Measurements from ENCODE around the gene CDH6.

The CDH6 gene

DNA sequence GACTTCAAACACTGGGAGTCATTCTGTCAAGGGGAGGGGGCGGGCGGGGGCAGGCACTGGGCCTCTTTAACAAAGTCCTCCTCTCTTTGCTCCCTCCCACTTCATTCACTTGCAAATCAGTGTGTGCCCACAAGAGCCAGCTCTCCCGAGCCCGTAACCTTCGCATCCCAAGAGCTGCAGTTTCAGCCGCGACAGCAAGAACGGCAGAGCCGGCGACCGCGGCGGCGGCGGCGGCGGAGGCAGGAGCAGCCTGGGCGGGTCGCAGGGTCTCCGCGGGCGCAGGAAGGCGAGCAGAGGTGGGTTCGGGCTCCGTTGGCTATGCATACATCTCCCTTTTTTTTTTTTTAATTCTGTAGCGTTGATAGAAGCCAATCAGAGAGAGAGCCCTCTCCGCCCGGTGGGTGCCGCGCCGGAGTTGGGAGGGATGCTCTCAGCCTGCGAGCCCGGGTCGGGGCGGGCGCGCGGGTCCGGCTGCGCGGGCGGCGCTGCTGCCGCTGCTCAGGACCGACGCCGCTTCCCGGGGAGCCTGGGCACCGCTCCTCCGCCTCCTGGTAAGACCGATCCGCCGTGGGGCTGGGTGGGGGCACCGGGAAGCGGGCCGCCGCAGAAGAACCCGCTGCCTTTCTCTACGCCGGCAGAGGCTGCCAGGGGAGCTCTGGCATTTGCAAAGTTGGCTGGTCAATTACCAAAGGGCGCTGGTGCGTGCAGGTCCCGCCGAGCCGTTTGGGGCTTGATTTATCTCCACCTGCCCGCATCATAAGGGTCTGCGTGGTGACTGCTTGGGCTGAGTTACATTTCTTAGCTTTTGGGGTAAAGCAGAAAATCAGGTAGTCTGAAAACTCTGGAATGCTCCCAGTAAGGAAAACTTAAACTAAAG, at the start of gene CDH6:
Gene CDH6 (plus strand): TSS at position 96 of the 877 bp plus-strand sequence. CDS start 73,788 bp downstream, outside the sequence.
- no peak for DNase-seq (ENCODE audit: low read depth in 2 of 2)

DNA sequence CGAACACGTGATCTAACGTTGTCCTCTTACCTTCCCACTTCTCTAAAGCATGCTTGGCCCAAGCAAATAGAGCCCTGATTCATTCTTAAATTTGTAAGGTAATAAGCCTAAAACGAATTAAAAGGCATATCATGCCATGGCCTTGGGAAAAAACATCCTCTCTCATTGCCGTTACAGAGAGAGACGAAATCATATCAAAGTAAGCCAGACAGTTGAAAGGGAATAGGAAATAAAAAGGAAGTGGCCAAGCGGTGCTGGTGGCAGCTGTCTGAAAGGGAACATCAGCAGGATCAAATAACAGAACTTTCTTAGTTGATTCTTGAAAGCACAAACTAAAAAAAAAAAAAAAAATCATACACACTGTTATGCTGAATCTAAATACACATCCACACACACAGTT, 49.1 kb upstream of the CDH6 start:
- no peak for DNase-seq (ENCODE audit: low read depth in 2 of 2)

DNA sequence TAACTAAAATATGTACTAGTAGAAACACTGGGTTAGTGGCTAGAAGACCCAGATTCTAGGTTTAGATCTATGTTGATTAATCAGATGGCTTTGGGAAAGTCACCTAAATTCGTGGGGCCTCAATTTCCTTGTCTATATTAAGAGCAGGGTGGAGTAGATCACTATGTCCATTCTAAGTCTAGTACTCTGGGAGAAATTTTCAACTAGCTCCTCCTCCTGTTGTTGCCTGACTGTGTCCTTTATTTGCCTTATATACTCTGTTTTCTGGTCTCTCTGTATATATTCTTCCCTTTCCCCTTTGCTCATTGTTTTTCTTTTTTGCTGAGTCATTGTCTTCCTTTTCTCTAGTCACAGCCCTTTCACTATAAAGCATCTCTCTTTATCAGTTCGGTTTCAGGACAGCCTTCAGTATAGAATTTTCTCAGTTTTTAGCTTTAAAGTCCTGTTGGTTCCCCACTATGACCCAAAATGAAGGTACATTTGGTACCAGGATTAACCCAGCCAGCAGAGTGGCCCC, 44.5 kb upstream of the CDH6 start:
- no peak for DNase-seq (ENCODE audit: low read depth in 2 of 2)

DNA sequence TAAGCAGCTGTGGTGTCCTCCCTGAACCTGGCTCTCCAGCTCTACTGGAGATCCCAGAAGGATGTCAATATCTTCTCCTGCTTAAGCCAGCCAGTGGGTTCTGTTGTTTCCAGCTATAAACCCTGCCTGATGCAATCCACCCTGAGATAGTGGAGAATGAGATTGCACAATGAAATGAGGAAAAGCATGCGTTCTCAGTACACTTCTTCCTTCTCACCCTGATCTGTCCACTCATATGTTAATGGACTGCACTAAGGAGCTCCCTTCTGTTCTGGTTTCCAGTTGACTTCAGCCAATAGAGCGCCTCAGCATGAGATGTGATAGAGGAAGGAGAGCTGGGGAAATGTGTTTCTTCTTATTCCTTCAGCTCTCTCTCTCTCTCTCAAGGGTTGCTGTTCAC, 40.0 kb upstream of the CDH6 start:
- DNase-seq (ENCODE audit: low read depth in 2 of 2): no peak

DNA sequence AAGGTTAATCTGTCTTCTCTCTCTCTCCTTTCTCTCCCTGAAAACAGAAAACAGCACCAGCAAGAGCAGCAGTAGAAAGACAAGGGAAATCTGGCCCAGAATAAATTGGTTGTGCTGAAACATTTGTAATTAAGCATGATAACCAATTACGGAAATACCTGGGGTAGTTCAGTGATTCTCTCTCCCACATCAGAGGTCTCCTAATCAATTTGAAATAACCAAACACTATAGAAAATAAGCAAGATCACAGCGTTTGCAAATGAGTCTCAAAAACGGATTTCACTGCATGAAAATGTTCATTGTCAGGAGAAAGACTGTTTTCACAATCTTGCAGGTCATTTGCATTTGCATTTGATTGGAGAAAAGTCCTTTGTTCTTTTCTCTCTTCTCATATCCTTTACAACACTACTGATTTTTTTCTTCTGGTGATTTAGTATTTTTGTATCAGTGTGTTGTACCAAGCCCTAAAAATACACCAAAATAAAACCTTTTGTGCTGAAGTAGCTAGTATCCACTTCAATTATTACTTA, 36.8 kb upstream of the CDH6 start:
- DNase-seq (ENCODE audit: low read depth in 2 of 2): no peak

DNA sequence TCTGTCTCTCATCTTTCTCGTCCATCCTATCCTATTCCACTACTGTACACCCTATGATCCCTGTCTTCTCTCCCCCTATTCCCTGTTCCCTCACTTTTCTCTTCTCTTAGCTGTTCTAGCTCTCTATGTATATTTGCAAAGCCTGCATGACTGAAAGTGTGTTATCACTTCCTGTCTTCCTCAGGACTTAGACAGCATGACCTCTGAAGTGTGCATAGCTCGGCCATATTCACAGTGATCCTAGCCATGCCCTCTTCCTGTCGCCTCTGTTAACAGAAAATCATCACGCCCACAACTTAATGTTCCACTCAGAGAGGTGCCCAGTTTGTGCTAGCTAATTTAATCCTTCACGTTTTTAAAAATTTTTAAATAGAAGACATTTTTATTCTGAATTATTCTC, 35.8 kb upstream of the CDH6 start:
- DNase-seq (ENCODE audit: low read depth in 2 of 2): no peak

DNA sequence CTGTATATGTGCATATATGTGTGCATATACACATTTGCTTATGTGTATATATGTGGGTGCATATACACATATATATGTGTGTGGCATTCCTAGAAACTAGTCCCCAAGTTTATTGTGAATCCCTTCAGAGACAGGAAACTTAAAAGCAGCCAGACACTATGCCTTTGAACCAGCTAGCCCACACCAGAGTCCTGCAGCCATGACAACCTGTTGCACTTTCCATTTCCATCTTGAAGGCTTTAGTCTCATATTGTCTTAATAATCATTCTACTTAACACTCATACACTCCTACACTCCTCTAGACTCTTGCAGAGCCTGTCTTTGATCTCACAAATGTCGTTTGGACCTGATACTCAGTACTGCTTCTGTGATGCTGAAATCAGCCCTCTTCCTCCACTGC, 34.8 kb upstream of the CDH6 start:
- DNase-seq (ENCODE audit: low read depth in 2 of 2): no peak

DNA sequence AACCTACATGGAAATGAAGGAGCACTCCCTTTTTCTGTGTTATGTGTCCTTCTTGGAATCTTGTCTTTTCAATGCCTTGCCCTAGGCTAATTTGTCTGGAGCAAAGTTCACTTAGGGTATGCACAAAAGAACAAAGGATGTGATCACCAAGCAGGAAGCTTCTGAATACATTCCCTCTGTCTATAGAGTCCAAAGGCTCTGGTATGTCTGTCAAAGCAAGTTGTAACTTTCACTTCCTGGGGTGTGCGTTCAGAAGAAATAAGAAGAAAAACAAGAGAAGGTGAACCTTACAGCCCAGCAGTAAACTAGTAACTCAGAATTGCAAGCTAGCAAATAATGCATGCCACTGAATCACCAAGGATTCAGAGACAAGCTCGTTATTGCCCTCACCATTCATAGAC, 31.7 kb upstream of the CDH6 start:
- no peak for DNase-seq (ENCODE audit: low read depth in 2 of 2)

DNA sequence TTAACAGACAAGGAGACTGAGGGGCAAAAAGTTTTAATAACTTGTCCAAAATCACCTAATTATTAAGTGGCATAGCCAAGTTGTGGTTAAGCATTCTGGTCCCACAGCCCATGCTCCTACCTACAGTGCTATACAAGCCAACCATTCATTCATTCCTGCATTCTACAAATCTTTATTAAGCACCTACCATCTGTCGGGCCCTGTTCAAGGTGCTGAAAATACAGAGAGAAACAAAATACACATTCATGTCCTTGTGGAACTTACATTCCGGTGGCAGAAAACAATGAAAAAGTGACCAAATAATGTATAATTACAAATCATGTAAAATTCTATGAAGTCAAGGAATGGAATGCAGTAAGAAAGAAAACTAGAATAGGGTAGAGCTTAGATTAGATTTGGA, 27.8 kb upstream of the CDH6 start:
- no peak for DNase-seq (ENCODE audit: low read depth in 2 of 2)

DNA sequence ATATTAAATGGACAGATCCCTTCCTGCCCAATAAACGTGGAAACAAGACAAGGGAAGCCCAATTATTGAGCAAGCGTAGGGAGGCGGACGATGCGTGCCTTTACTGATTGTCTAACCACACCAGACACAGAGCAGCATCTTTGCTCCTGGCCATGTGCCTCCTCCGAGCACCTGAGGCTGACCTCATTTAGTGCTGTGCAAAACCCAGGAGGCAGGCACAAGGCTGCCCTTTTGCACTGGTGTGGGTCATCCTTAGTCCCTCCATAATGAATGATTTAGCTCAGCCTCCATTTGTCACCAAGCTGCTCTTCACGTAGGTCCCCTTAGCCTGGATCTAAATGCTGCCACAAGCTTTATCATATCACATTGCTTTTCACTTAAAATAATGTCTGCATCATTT, 24.1 kb upstream of the CDH6 start:
- DNase-seq (ENCODE audit: low read depth in 2 of 2): no peak

DNA sequence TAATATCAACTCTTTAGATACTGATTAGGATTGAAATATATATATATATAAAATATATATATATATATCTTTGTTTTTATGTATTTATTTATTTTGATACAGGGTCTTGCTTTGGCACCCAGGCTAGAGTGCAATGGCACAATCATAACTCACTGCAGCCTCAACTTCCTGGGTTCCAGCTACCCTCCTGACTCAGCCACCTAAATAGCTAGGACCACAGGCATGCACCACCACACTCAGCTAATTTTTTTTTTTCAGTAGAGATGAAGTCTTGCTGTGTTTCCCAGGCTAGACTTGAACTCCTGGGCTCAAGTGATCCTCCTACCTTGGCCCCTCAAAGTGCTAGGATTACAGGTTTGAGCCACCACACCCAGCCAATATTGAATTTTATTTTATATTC, 20.6 kb upstream of the CDH6 start:
- no peak for DNase-seq (ENCODE audit: low read depth in 2 of 2)

DNA sequence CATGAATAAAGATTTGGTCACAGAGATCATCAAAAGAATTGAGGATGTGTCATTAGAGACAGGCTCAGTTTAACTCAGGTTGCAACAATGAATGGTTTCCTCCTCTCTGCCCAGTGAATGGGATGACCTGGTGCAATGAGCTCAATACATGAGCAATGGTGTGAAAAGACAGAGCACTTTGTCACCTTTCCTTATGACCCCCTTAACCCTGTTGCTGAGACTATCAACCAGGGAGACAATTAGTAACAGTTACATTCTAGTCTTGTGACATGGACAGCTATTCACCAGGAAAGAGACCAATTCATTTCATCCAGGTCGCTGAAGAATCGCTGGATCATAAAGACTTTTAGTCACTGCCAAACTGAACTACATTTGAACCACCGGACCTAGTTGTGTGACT, 19.9 kb upstream of the CDH6 start:
- no peak for DNase-seq (ENCODE audit: low read depth in 2 of 2)

DNA sequence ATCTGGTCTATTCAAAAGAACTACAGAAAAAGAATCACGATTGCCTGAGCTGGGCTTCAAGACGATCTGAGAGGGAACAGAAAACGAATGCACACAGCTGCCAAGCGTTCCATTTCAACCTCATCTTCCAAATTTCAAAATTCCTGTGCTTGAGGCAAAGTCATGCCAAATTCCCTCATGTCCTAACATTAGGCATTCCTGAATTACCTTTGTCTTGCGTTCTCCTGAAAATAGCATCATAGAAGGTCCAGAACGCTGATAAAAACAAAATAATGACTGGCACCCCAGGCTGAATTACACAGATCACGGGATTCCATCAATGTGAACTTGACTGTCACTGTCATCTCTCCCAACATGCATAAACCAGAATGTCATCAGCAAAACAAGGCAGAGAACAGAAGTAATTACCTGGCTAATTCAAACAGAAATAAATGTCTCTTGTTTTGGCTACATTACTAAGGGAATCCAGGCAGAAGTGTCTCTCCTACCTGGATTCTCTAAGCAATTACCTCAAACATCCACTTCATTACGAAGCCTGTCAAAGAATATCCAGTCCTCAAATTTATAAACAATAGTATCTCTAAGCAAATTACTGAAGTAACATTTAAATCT, 12.0 kb upstream of the CDH6 start:
- no peak for DNase-seq (ENCODE audit: low read depth in 2 of 2)

DNA sequence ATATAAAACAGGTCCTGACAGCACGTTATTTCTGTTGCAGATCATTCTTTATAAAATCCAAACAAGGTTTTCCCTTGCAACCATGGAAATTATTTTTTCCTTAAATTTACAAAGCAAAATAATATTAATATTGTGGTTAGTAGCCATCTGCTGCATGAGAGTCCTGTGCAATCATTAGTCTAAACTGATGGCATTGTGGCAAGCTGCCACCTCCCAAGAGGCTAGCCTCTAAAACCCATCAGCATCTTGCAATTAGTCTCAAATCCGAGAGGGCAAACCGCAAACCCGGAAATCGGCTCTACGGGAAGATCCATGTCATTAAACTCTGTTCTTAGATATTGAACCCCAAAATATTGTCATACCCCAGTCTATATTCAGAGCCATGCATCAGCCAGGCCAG, 11.3 kb upstream of the CDH6 start:
- no peak for DNase-seq (ENCODE audit: low read depth in 2 of 2)

DNA sequence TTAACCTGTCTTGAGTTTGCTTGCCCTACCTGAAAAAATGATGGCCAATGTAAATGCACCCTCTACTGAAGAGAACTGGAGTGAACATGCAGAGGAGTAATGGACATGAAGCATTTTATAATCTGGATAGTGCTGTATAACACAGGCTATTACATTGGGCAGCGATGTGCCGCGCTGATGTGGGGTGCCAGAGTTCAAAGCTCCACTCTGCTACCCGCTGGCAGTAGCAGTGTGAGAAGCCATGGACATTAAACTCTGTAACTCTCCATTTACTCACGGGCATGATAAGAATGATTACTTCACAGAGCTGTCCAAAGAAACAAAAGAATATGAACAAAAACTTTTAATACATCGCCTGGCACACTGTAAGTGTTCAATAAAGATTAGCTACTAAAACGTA, 7.5 kb upstream of the CDH6 start:
- DNase-seq (ENCODE audit: low read depth in 2 of 2): no peak

DNA sequence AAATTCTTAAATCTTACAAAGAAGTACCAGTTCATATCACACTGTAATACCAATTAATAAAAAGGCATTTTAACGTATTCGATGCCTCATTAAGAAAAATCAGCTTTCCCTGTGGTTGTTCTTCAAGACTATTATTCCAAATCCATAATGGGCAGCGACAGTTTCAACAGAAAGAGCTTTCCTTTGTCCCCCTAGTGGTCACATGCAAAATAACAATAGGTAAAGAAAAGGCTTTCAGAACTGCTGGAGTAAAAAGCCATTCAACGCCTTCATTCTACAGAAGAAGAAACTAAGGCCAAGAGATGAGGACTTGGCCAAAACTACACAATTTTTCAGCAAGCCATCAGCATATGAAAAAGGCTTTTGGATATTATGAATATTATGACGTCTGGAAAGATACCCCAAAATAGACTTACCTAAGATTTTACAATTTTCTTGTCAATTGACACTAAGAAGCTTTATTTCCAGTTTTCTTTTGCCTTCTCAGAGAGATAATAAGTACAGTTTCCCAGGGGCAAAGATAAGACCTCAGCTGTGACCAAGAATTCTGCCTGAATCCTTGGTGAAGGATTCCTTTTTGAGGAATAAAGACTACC, 6.7 kb upstream of the CDH6 start:
- no peak for DNase-seq (ENCODE audit: low read depth in 2 of 2)

DNA sequence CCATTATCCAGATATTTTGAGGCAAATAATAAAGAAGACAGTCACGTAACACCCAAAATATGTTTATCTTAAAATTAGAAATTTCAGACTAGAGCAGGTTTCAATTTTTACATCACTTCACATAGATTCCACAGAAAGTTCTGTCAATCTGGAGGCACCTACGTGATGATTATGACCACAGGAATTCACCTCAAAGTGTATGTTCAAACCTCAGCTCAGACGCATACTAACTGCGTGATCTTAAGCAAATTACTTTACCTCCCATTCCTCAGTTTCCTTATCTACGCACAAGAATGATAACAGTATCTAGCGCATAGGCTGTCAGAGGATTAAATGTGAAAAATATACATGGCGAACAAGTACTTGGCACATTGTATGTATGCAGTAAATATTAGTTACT, 5.9 kb upstream of the CDH6 start:
- DNase-seq (ENCODE audit: low read depth in 2 of 2): no peak

DNA sequence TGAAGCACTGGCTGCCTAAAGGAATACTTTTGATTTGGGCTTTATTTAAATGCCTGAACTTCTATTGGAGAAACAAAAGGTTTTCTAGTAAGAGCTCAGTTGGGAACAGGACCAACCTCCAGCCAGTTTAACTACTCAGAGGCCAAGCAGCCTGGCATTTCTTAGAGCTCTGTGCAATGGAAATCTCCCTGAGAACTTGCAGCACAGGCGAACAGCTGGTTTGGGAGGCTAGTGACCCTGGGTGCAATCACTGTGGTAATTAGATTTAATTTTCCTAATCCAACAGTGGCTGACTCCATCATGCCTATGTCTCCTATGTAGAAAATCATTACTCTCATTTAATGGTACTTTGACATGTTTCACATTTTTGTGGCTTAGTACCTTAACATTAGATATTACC, 1.0 kb upstream of the CDH6 start:
- DNase-seq (ENCODE audit: low read depth in 2 of 2): no peak

DNA sequence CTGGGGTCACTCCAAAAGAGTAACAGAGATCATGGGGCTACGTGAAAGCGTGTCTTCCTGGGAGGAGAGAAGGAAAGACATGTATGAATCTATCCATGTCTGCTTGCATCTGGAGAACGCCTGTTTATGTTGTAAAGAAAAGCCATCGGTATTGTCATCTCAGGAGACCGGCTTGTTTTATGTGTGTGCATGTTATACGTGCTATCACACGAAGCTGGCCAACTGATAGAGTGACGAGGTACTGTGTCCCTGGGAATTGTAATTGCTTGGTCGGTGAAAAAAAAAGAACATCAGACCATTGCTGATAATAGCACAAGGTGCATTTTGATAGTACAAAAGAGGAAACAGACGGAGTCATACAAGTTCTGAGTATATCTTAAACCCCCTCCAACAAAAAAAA, 370 bp upstream of the CDH6 start:
- DNase-seq (ENCODE audit: low read depth in 2 of 2): no peak

DNA sequence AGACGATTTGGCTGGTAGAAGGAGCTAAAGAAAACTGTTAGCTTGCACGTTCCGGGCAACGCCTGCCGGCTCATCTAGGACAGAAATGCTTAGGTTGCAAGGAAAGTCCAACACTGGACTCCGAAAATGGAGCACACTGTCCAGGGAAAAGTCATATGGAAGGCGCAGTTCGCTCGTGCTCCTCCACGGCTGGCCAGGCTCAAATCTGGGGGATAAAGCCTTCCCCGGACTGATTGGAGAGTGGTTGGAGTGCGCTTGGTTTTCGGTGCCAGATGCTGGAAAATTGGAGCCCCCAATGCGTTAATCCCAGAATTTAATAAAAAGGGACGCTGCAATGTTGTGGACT, 955 bp downstream of the CDH6 start:
- no peak for DNase-seq (ENCODE audit: low read depth in 2 of 2)

DNA sequence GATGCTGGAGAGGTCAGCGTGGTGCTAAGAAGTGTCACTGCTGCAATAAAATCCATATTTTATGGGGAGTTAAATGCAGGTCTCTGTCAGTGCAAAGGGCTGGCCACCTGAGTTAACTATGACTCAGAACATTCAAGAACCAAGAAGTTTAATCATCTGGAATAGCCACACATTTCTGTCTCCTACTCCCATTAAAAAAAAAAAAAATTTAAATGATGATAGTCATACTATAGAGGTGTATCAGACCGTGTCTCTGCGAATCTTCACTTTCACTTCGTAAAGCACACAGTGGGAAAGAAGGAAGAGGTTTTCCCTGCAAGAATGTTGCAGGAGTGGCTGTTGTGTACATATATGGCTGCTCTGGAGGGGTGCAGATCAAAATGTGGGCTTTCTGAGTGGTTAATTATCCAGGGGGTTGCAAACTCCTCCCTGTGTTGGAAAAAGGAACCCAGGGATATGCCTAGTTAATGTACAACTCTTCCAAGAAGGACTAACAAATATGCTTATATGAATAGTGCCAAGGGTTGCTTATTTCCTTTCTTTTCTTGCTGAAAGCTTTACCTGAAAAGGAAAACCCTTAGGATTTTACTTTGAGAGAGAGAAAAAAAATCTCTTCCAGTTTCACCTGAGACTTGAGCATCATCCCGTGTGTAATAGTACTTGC, 1.5 kb downstream of the CDH6 start:
- DNase-seq (ENCODE audit: low read depth in 2 of 2): no peak

DNA sequence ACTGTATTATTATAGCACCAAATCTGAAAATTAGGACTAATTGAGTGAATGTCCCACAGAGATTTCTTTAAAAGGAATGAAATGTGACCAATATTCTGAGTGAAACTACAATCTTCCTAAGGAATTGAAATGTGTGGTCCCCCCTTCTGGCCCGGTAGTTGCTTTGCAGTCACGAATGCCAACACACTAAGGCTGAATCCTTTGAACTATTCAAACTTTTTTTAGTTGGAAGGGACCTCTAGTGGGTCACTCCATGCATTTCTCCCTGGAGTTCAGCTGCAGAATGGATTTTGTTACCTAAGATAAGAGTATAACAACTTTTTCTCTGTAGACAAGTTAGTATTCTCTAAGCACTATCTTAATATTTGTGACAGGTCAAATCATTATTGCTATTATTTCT, 2.8 kb downstream of the CDH6 start:
- DNase-seq (ENCODE audit: low read depth in 2 of 2): no peak
